ENCODE results near the gene GPC6. TPM values are rescaled to one million over a fixed set of nuclear protein-coding genes. Genes with fewer than 3 reads are reported as not detected.

Gene GPC6
- total and polyA plus RNA-seq, 2 donors (not counting 3 experiments of a cell fraction or from before 2014, with no cell fraction given): 0.01 TPM; not detected in 1

- H3K9me1 ChIP-seq (replicated peaks; ENCODE audit: control insufficient read depth, extremely low read depth, insufficient read depth, low read length): no peaks in the 10 kb centered on the region
- H3K79me2 ChIP-seq (ENCODE audit: control insufficient read depth, insufficient read depth, low read length): no peaks in the 10 kb centered on the region
- no peaks in the 10 kb centered on the region for H4K20me1 ChIP-seq (replicated peaks; ENCODE audit: control insufficient read depth, extremely low read depth, insufficient read depth, low read length)
- BruUV-seq (replicated peaks): no TSS peak
- H2AFZ ChIP-seq (ENCODE audit: low read depth, low read length): no peak overlapping the region
- no peak overlapping the region for H3K4me2 ChIP-seq (ENCODE audit: insufficient read depth, low read length)
- peaks cover 0 to 2% of the 10 kb centered on the region in 2 experiments for H3K27me3 ChIP-seq (ENCODE audit: control insufficient read depth in 2 of 2, insufficient read depth in 2 of 2, low read length in 2 of 2)
- FAIRE-seq (no peak), DNase-seq (ENCODE audit: low read depth, low spot score) (no peak)
- intact Hi-C loops (cut with micrococcal nuclease) (no loop called here), dilution Hi-C loops (cut with MboI; ENCODE audit: extremely low pct_ligation_motif_present, low sequenced_read_pairs) (no loop called here)
- H3K36me3 ChIP-seq (ENCODE audit: control insufficient read depth in 2 of 2, extremely low read depth in 1 of 2, insufficient read depth in 2 of 2, low read length in 2 of 2): no peaks in the 10 kb centered on the region
- ChIA-PET POLR2A (no interaction called here), CTCF (interaction anchor here (1.3 kb wide), 1 partner anchor 10 kb away, joined by 3 read pairs; no protein-coding TSS in a partner anchor)
- H3K27ac ChIP-seq (ENCODE audit: insufficient read depth, low read depth, low read length): no peak overlapping the region
- H3K4me1 ChIP-seq (ENCODE audit: control insufficient read depth, extremely low read depth, insufficient read depth, low read length): no peaks in the 10 kb centered on the region
- H3K4me3 ChIP-seq (replicated peaks in 1 of 3; ENCODE audit: insufficient read depth in 1 of 3, low read depth in 1 of 3, low read length in 3 of 3): no peak overlapping the region
- TF ChIP-seq JUN (IDR thresholded peaks at IDR 0.05; ENCODE audit: borderline replicate concordance, insufficient read depth, insufficient read length, low read depth): no peak
- TF ChIP-seq MYC (IDR thresholded peaks at IDR 0.05; ENCODE audit: low read depth, low read length): no peak
- TF ChIP-seq EZH2 (IDR thresholded peaks at IDR 0.05; ENCODE audit: borderline replicate concordance, low read depth, low read length, severe bottlenecking): no peak
- TF ChIP-seq POLR2AphosphoS5 (IDR thresholded peaks at IDR 0.05; ENCODE audit: insufficient read depth, low read depth, low read length): no peak
- no peak for TF ChIP-seq GATA2 (IDR thresholded peaks at IDR 0.05; ENCODE audit: insufficient read depth, insufficient read length, low read depth, low read length)
- no peak overlapping the region for H3K9ac ChIP-seq (replicated peaks; ENCODE audit: extremely low read depth, insufficient read depth, low read length)
- no peaks in the 10 kb centered on the region for H3K9me3 ChIP-seq (replicated peaks; ENCODE audit: control insufficient read depth, insufficient read depth, low read length)
These were observed 1125.5 kb downstream of the GPC6 start for GRCh38 chr13:94352057-94352456.

GRCh38 chr13:94353167-94353710, 1126.6 kb downstream of the GPC6 start:
- no peaks in the 10 kb centered on the region for H3K36me3 ChIP-seq (ENCODE audit: control insufficient read depth in 2 of 2, extremely low read depth in 1 of 2, insufficient read depth in 2 of 2, low read length in 2 of 2)
- H3K9ac ChIP-seq (replicated peaks; ENCODE audit: extremely low read depth, insufficient read depth, low read length): no peak overlapping the region
- no peak for FAIRE-seq
- H3K27me3 ChIP-seq (ENCODE audit: control insufficient read depth in 2 of 2, insufficient read depth in 2 of 2, low read length in 2 of 2): peaks cover 0 to 2% of the 10 kb centered on the region in 2 experiments
- intact Hi-C loops (cut with micrococcal nuclease): no loop called here
- no peak overlapping the region for H3K4me2 ChIP-seq (ENCODE audit: insufficient read depth, low read length)
- no peaks in the 10 kb centered on the region for H3K9me3 ChIP-seq (replicated peaks; ENCODE audit: control insufficient read depth, insufficient read depth, low read length)
- H2AFZ ChIP-seq (ENCODE audit: low read depth, low read length): no peak overlapping the region
- ChIA-PET POLR2A (no interaction called here), CTCF (no interaction called here)
- no peaks in the 10 kb centered on the region for H3K4me1 ChIP-seq (ENCODE audit: control insufficient read depth, extremely low read depth, insufficient read depth, low read length)
- no peaks in the 10 kb centered on the region for H3K79me2 ChIP-seq (ENCODE audit: control insufficient read depth, insufficient read depth, low read length)
- BruUV-seq (replicated peaks): no TSS peak
- no peak for DNase-seq (ENCODE audit: low read depth, low spot score)
- no peak overlapping the region for H3K27ac ChIP-seq (ENCODE audit: insufficient read depth, low read depth, low read length)
- no peaks in the 10 kb centered on the region for H4K20me1 ChIP-seq (replicated peaks; ENCODE audit: control insufficient read depth, extremely low read depth, insufficient read depth, low read length)
- no peak overlapping the region for H3K4me3 ChIP-seq (replicated peaks in 1 of 3; ENCODE audit: insufficient read depth in 1 of 3, low read depth in 1 of 3, low read length in 3 of 3)
- TF ChIP-seq GATA2 (IDR thresholded peaks at IDR 0.05; ENCODE audit: insufficient read depth, insufficient read length, low read depth, low read length) (no peak), POLR2AphosphoS5 (IDR thresholded peaks at IDR 0.05; ENCODE audit: insufficient read depth, low read depth, low read length) (no peak), FOS (IDR thresholded peaks at IDR 0.05; ENCODE audit: borderline replicate concordance, insufficient read depth, low read length) (no peak), MYC (IDR thresholded peaks at IDR 0.05; ENCODE audit: low read depth, low read length) (no peak), POLR2A (IDR thresholded peaks at IDR 0.05; ENCODE audit: low read depth, low read length) (no peak), EZH2 (IDR thresholded peaks at IDR 0.05; ENCODE audit: borderline replicate concordance, low read depth, low read length, severe bottlenecking) (no peak)
- TF ChIP-seq, protein P1, sequence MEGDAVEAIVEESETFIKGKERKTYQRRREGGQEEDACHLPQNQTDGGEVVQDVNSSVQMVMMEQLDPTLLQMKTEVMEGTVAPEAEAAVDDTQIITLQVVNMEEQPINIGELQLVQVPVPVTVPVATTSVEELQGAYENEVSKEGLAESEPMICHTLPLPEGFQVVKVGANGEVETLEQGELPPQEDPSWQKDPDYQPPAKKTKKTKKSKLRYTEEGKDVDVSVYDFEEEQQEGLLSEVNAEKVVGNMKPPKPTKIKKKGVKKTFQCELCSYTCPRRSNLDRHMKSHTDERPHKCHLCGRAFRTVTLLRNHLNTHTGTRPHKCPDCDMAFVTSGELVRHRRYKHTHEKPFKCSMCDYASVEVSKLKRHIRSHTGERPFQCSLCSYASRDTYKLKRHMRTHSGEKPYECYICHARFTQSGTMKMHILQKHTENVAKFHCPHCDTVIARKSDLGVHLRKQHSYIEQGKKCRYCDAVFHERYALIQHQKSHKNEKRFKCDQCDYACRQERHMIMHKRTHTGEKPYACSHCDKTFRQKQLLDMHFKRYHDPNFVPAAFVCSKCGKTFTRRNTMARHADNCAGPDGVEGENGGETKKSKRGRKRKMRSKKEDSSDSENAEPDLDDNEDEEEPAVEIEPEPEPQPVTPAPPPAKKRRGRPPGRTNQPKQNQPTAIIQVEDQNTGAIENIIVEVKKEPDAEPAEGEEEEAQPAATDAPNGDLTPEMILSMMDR (IDR thresholded peaks at IDR 0.05; ENCODE audit: extremely low read depth in 1 of 2, insufficient read depth in 1 of 2, low read depth in 1 of 2, low read length in 2 of 2): no peak
- TF ChIP-seq, protein P2, sequence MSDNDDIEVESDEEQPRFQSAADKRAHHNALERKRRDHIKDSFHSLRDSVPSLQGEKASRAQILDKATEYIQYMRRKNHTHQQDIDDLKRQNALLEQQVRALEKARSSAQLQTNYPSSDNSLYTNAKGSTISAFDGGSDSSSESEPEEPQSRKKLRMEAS (IDR thresholded peaks at IDR 0.05; ENCODE audit: insufficient read depth, insufficient read length): no peak
- no peaks in the 10 kb centered on the region for H3K9me1 ChIP-seq (replicated peaks; ENCODE audit: control insufficient read depth, extremely low read depth, insufficient read depth, low read length)
- dilution Hi-C loops (cut with MboI; ENCODE audit: extremely low pct_ligation_motif_present, low sequenced_read_pairs): no loop called here

Measured in endothelial cell of umbilical vein (primary cell).